ENCODE results near the gene LIMK1.
"Not testable (repeated sequence)": the region's sequence is repeated elsewhere in the genome, so short reads cannot be mapped to it uniquely, and the experiment has no call there.

The LIMK1 gene

DNA sequence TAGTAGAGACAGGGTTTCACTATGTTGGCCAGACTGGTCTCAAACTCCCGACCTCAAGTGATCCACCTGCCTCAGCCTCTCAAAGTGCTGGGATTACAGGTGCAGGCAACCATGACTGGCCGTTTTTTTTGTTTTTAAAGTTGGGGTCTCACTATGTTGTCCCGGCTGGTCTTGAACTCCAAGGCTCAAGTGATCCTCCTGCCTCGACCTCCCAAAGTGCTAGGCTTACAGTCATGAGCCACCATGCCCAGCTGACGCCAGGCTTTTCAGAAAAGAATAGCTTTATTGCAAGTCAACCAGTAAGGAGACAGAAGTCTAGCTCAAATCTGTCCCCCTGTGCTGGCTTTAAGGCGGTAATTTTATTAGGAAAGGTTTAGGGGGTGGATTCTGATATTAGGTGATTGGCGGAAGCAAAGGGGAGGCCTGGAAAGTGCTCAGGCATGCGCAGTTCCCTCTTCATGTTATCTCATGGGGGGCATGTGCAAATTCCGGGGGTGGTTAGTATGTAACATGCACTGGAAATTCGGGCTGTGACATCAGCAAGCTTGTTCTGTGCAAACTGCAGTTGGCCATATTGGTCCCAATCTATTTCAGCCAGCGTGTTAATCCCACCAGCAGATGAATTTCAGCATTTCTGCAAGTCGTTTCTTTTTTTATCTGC, 42.7 kb downstream of the LIMK1 start:
- DNase-seq (ENCODE audit: low read depth) = no peak

DNA sequence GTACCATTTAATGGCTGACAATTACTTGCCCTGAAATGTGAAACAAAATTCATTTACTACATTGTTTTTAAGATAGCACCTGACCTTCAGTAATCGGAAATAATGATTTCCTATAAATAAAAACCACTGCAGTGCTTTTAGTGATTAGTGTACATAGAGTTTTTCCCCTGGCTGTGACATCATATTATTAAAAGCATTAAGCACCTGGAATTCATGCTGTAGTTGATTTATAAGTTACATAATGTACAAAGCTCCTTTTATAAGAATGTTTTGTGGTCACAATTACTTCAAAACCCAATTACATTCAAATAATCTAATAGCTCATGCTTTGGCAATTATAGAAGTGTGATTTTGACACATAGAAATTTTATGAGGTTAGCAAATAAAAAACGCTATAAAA, 46.3 kb downstream of the LIMK1 start:
- no peak for DNase-seq (ENCODE audit: low read depth)

DNA sequence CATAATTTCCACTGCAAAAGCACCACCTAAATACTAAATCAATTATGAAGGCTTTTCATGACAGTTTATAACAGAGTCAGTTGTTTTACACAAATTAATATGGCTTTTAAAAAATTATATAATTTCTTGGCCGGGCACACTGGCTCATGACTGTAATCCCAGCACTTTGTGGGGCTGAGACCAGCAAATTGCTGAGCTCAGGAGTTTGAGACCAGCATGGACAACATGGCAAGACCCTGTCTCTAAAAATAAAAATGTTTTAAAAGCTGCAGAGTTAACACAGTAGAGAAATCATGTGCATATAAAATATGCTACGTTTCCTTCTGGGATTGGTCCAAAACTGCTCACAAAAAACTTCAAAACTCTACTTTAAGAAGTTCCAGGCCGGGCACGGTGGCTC, 46.9 kb downstream of the LIMK1 start:
- DNase-seq (ENCODE audit: low read depth) = no peak

DNA sequence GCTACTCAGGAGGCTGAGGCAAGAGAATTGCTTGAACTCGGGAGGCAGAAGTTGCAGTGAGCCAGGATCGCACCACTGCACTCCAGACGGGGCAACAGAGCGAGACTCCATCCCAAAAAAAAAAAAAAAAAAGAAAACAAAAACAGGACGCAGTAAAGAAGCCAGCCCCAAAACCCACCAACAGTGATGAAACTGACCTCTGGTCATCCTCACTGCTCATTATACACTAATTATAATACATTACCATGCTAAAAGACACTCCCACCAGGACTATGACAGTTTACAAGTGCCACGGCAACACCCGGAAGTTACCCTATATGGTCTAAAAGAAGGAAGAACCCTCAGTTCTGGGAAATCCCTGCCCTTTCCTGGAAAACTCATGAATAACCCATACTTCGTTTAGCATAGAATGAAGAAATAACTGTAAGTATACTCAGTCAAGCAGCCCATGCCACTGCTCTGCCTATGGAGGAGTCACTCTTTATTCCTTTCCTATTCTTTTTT, 50.6 kb downstream of the LIMK1 start:
- DNase-seq (ENCODE audit: low read depth) = no peak

GRCh38 chr7:74138334-74138867, 54.8 kb downstream of the LIMK1 start:
- no peak for DNase-seq (ENCODE audit: low read depth)

GRCh38 chr7:74138945-74139843, 55.6 kb downstream of the LIMK1 start:
- DNase-seq (ENCODE audit: low read depth) = no peak

DNA sequence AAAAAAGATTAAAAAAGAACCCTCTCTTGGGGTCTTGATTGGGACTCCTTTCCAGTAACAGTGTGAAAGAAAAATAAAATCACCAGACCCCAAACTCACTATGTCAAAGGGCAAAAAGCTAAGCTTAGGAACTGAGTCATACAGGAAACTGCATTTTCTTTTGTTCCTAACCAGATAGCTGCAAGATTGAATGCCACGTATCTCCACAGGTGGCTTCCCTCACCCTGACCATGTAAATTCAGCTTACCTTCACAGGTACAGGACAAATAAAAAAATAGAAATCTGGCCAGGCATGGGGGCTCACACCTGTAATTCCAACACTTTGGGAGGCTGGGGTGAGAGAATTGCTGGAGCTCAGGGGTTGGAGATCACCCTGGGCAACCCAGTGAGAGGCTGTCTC, 58.1 kb downstream of the LIMK1 start:
- DNase-seq (ENCODE audit: low read depth) = no peak

DNA sequence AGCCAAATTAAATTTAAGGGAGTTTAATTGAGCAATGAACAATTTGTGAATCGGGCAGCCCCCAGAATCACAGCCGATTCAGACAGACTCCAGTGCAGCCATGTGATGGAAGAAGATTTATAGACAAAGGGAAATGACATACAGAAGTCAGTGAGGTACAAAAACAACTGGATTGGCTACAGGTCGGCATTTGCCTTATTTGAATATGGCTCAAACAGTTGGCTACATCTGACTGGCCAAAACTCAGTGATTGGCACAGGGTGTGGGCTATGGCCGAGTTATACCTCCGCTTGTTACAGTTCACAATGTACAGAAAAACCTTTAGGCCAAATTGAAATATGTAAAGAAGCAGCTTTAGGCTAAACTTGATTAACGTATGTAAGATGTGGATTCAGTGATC, 59.8 kb downstream of the LIMK1 start:
- no peak for DNase-seq (ENCODE audit: low read depth)

- DNase-seq (ENCODE audit: low read depth) = no peak
These were observed 64.9 kb downstream of the LIMK1 start for GRCh38 chr7:74148491-74148890.

DNA sequence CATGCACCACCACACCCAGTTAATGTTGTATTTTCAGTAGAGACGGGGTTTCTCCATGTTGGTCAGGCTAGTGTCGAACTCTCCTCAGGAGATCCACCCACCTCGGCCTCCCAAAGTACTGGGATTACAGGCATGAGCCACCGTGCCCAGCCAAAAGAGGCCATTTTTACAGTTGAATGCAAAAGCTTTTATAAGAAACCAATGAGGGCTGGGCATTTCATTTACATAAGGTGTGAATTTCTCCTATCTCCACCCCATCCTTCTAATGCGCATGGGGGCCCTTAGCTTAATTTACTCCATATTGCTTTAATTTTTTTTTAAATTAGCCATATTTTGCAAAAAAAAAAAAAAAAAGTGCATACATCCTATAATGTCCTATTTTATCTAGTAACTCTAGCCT, 65.5 kb downstream of the LIMK1 start:
- no peak for DNase-seq (ENCODE audit: low read depth)

DNA sequence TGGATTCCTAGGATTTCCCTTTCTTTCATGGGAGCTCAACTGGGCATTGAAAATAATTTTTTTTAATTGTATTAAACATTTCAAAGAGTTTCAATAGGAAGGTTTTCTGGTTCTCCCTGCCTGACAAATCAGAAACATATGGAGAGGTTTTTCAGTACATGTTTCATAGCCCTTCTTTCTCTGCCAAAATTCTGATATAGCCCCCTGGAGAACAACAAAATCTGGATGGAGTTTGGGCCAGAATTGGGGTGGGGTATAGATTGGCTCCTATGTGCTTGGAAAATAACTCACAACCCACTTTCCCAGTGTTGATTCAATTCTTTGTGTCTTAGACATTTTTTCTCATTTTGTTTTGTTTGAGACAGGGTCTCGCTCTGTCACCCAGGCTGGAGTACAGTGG, 66.0 kb downstream of the LIMK1 start:
- no peak for DNase-seq (ENCODE audit: low read depth)

GRCh38 chr7:74153736-74154135, 70.1 kb downstream of the LIMK1 start:
- no peak for DNase-seq (ENCODE audit: low read depth)

- no peak for DNase-seq (ENCODE audit: low read depth)
These were observed 72.3 kb downstream of the LIMK1 start for GRCh38 chr7:74155810-74156395.

GRCh38 chr7:74157605-74158004, 74.0 kb downstream of the LIMK1 start:
- DNase-seq (ENCODE audit: low read depth) = no peak

DNA sequence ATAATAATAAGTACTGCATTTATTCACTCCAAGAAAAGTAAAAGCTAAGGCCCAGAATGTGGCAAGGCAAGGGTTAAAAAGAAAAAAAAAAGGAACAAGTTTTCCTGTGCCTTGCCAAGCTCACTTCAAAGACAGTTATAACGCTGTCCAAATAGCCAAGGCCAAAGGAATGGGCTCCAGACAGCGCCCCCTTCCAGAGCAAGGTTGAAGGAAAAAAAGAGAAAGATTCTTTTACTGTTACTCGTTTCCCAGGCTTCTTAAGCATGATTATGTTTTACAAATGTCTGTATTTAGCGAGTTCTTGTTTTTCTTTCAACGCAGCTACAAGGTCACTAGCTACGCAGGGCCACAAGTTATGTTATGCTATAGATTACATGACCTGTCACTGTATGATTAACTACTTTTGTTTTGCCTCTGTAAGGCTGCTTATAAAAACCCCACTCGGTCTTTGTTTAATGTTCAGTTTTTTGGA, 81.4 kb downstream of the LIMK1 start:
- no peak for DNase-seq (ENCODE audit: low read depth)

DNA sequence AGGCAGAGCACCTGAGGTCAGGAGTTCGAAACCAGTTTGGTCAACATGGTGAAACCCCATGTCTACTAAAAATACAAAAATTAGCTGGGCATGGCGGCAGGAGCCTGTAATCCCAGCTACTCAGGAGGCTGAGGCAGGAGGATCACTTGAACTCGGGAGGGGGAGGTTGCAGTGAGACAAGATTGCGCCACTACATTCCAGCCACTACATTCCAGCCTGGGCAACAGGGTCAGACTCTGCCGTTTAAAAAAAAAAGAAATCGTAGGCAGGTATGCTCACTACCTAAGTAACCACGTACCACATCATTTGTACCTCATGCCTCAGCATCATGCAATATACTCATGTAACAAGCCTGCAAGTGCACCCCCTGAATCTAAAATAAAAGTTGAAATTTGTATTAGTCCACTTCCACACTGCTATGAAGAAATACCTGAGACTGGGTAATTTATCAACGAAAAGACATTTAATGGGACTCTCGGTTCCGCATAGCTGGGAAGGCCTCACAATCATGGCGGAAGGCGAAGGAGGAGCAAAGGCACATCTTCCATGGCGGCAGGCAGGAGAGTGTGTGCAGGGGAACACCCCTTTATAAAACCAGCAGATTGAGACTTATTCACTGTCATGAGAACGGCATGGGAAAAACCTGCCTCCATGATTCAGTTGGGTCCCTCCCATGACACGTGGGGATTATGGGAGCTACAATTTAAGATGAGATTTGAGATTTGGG, 82.4 kb downstream of the LIMK1 start:
- no peak for DNase-seq (ENCODE audit: low read depth)

GRCh38 chr7:74167324-74167723, 83.7 kb downstream of the LIMK1 start:
- not testable (repeated sequence) for DNase-seq (ENCODE audit: low read depth)
